HCT116 (cell line): ENCODE results near the gene SHISA8. TPM values are rescaled to one million over a fixed set of nuclear protein-coding genes. Genes with fewer than 3 reads are reported as not detected.

Experiments
- ATAC-seq: fragments of 200-7000 bp; cut with Tn5 transposase; 2 replicates; pipeline ENCODE4 v1.9.1; 2020; ENCODE audit warnings: mild to moderate bottlenecking, moderate library complexity
- BruUV-seq: library from RNA; stranded (reverse); fragments of 400-500 nt; replicated peaks from 2 replicates; lab custom pipeline; 2021; lab: Mats Ljungman, UMichigan
- CTCF ChIA-PET: fragments of 300-600 bp; sonication (Branson Sonifier 250); formaldehyde crosslinking; loops from one replicate; lab custom pipeline; 2021; ENCODE audit warnings: antibody characterized with exemption; lab: Charles Lee
- POLR2A ChIA-PET: fragments of 300-600, 350-600 bp; sonication (Branson Sonifier 250); formaldehyde crosslinking; loops from one replicate; lab custom pipeline; 2021; ENCODE audit warnings: antibody characterized with exemption; lab: Charles Lee
- RAD21 ChIA-PET, 2 experiments: fragments of 300-600 bp; sonication (Branson Sonifier 250); formaldehyde crosslinking; loops; one replicate each; lab custom pipeline; 2023; ENCODE audit warnings: low total read pairs in 2 of 2; ENCODE audit not compliant: uncharacterized antibody in 2 of 2, unreplicated experiment in 2 of 2, low non-redundant PET in 1 of 2; lab: Charles Lee
- DNase-seq: peaks from one replicate; pipeline ENCODE4 v3.0.0-alpha.2; 2010; ENCODE audit warnings: low read depth, low spot score
- H2AFZ ChIP-seq: fragments of 200-600 bp; shearing (Covaris generic), sonication (generic); 2 replicates; pipeline ENCODE4 v1.6.1; 2017; ENCODE audit warnings: low read depth, mixed run types, mixed read lengths, antibody characterized with exemption, low read length; ENCODE audit not compliant: poor library complexity, severe bottlenecking
- H3K27ac ChIP-seq: 2 replicates; pipeline ENCODE4 v1.5.1; 2012; ENCODE audit warnings: low read depth, low read length
- H3K27me3 ChIP-seq: fragments of 200-600 bp; sonication (generic); 2 replicates; pipeline ENCODE4 v1.6.1; 2016; ENCODE audit warnings: mixed run types, low read length, mixed read lengths; ENCODE audit not compliant: insufficient read depth
- H3K36me3 ChIP-seq, 2 experiments: fragments of 200-500 bp in 1 of 2; fragments of 200-600 bp in 1 of 2; sonication (Bioruptor generic) in 1 of 2; sonication (generic) in 1 of 2; 2 replicates each; pipeline versions ENCODE4 v1.5.1 to v1.6.1; 2014 to 2016; ENCODE audit warnings: low read length in 2 of 2, inconsistent platforms in 1 of 2, mixed read lengths in 1 of 2, mixed run types in 1 of 2; ENCODE audit not compliant: insufficient read depth in 2 of 2, control insufficient read depth in 1 of 2
- H3K4me1 ChIP-seq, 2 experiments: fragments of 200-600 bp in 1 of 2; sonication (generic) in 1 of 2; 2 replicates each; pipeline versions ENCODE4 v1.5.1 to v1.6.1; 2012 to 2017; ENCODE audit warnings: low read length in 2 of 2, inconsistent platforms in 1 of 2, mild to moderate bottlenecking in 1 of 2, mixed read lengths in 1 of 2, mixed run types in 1 of 2, moderate library complexity in 1 of 2; ENCODE audit not compliant: insufficient read depth in 2 of 2, control insufficient read depth in 1 of 2
- H3K4me2 ChIP-seq: fragments of 200-600 bp; sonication (generic); 2 replicates; pipeline ENCODE4 v1.6.1; 2017; ENCODE audit warnings: mixed run types, low read length, mixed read lengths
- H3K4me3 ChIP-seq, 2 experiments: fragments of 200-600 bp in 1 of 2; sonication (generic) in 1 of 2; replicated peaks in 1 of 2; 2 replicates each; pipeline ENCODE4 v1.5.1; 2011 to 2016; ENCODE audit warnings: low read length in 2 of 2, control low read depth in 1 of 2, low read depth in 1 of 2, mild to moderate bottlenecking in 1 of 2, mixed read lengths in 1 of 2, mixed run types in 1 of 2
- H3K79me2 ChIP-seq: fragments of 200-600 bp; sonication (generic); 2 replicates; pipeline ENCODE4 v1.6.1; 2017; ENCODE audit warnings: mild to moderate bottlenecking, mixed run types, low read length, moderate library complexity, mixed read lengths; ENCODE audit not compliant: insufficient read depth
- H3K9ac ChIP-seq: fragments of 200-600 bp; sonication (generic); 2 replicates; pipeline ENCODE4 v1.6.1; 2016; ENCODE audit warnings: low read length, mixed read lengths
- H3K9me2 ChIP-seq: fragments of 200-600 bp; sonication (generic), shearing (Covaris generic); 2 replicates; pipeline ENCODE4 v1.6.1; 2017; ENCODE audit warnings: mixed run types, mild to moderate bottlenecking, moderate library complexity; ENCODE audit not compliant: insufficient read depth
- H3K9me3 ChIP-seq, 2 experiments: fragments of 200-500 bp in 1 of 2; fragments of 200-600 bp in 1 of 2; sonication (Bioruptor generic) in 1 of 2; sonication (generic) in 1 of 2; 2 replicates each; pipeline ENCODE4 v1.6.1; 2014 to 2017; ENCODE audit warnings: low read length in 2 of 2, mixed read lengths in 2 of 2, inconsistent platforms in 1 of 2, low read depth in 1 of 2, mild to moderate bottlenecking in 1 of 2, mixed run types in 1 of 2, moderate library complexity in 1 of 2; ENCODE audit not compliant: control insufficient read depth in 1 of 2, insufficient read depth in 1 of 2
- H4K20me1 ChIP-seq: fragments of 200-600 bp; sonication (generic), shearing (Covaris generic); 2 replicates; pipeline ENCODE4 v1.6.1; 2017; ENCODE audit warnings: mixed run types, mild to moderate bottlenecking, moderate library complexity; ENCODE audit not compliant: insufficient read depth
- ATF3 ChIP-seq: IDR thresholded peaks from 2 replicates; pipeline ENCODE4 v1.6.1; 2012
- CBX3 ChIP-seq: IDR thresholded peaks from 2 replicates; pipeline ENCODE4 v1.6.1; 2012; ENCODE audit warnings: low read depth
- CEBPB ChIP-seq: IDR thresholded peaks from 2 replicates; pipeline ENCODE4 v1.6.1; 2012; ENCODE audit warnings: low read depth
- CTCF ChIP-seq, 3 experiments: fragments of 200-600 bp in 1 of 3; sonication (generic) in 1 of 3; IDR thresholded peaks in 2 of 3; conservative IDR thresholded peaks in 1 of 3; 2 replicates each; pipeline ENCODE4 v1.5.1; 2012 to 2017; ENCODE audit warnings: low read depth in 2 of 3, low read length in 2 of 3, antibody characterized with exemption in 1 of 3, borderline replicate concordance in 1 of 3, control low read depth in 1 of 3, mild to moderate bottlenecking in 1 of 3, mixed read lengths in 1 of 3, mixed run types in 1 of 3, moderate library complexity in 1 of 3; ENCODE audit not compliant: insufficient read depth in 1 of 3
- EGR1 ChIP-seq: IDR thresholded peaks from 2 replicates; pipeline ENCODE4 v1.6.1; 2012; ENCODE audit warnings: low read depth
- ELF1 ChIP-seq: IDR thresholded peaks from 2 replicates; pipeline ENCODE4 v1.6.1; 2012; ENCODE audit warnings: low read depth, borderline replicate concordance
- FOSL1 ChIP-seq: IDR thresholded peaks from 2 replicates; pipeline ENCODE4 v1.6.1; 2012; ENCODE audit warnings: low read depth
- JUND ChIP-seq: IDR thresholded peaks from 2 replicates; pipeline ENCODE4 v1.6.1; 2012
- POLR2A ChIP-seq: IDR thresholded peaks from 2 replicates; pipeline ENCODE4 v1.7.0; 2011; ENCODE audit warnings: borderline replicate concordance; ENCODE audit not compliant: insufficient read depth, insufficient read length; ENCODE audit errors: extremely low read depth
- POLR2AphosphoS5 ChIP-seq: IDR thresholded peaks from 2 replicates; pipeline ENCODE4 v1.6.1; 2011; ENCODE audit warnings: mild to moderate bottlenecking, low read depth, low read length, moderate library complexity
- RAD21 ChIP-seq: IDR thresholded peaks from 2 replicates; pipeline ENCODE4 v1.6.1; 2012; ENCODE audit warnings: low read depth, mild to moderate bottlenecking
- REST ChIP-seq: IDR thresholded peaks from 2 replicates; pipeline ENCODE4 v1.6.1; 2012; ENCODE audit warnings: low read depth
- SP1 ChIP-seq: IDR thresholded peaks from 2 replicates; pipeline ENCODE4 v1.6.1; 2012; ENCODE audit warnings: low read depth
- SRF ChIP-seq: IDR thresholded peaks from 2 replicates; pipeline ENCODE4 v1.6.1; 2012; ENCODE audit warnings: low read depth
- TCF7L2 ChIP-seq: IDR thresholded peaks from 2 replicates; pipeline ENCODE4 v1.7.0; 2011; ENCODE audit warnings: borderline replicate concordance, inconsistent platforms; ENCODE audit not compliant: insufficient read depth, insufficient read length; ENCODE audit errors: extremely low read depth
- YY1 ChIP-seq: IDR thresholded peaks from 2 replicates; pipeline ENCODE4 v1.6.1; 2011; ENCODE audit warnings: low read length, low read depth, moderate library complexity, mild to moderate bottlenecking; ENCODE audit not compliant: insufficient replicate concordance; ENCODE audit errors: extremely low read depth
- ZBTB33 ChIP-seq: IDR thresholded peaks from 2 replicates; pipeline ENCODE4 v1.6.1; 2011; ENCODE audit warnings: mild to moderate bottlenecking, low read length, moderate library complexity; ENCODE audit not compliant: insufficient replicate concordance; ENCODE audit errors: extremely low read depth
- intact Hi-C: fragments of 100-400 bp; cut with micrococcal nuclease; formaldehyde crosslinking; loops from 2 replicates; pipeline ENCODE4 v1.10.0; 2022
- total RNA-seq: library from RNA; stranded (reverse); gene quantifications from one replicate; pipeline ENCODE4 v1.2.1, GENCODE V29; 2021; ENCODE audit not compliant: unreplicated experiment

Gene SHISA8
- total RNA-seq, 1 experiment from 2014 or later = 13.9 TPM

GRCh38 chr22:41963453-41964111 lies 48.7 kb upstream of the SHISA8 start:
- Histone ChIP-seq H2AFZ (no peak overlapping the region), H3K4me1 (peaks cover 0 to 10% of the 10 kb centered on the region in 2 experiments; a peak in 1 of 4 replicates)
- intact Hi-C loops = no loop called here
- TF ChIP-seq REST = no peak
- TF ChIP-seq JUND = no peak
- TF ChIP-seq RAD21 = no peak
- no peak for TF ChIP-seq FOSL1
- no peak for TF ChIP-seq SRF
- TF ChIP-seq TCF7L2 = no peak
- no peak for TF ChIP-seq EGR1
- no peak for TF ChIP-seq SP1
- no peak for TF ChIP-seq ATF3
- no peak for TF ChIP-seq ZBTB33
- TF ChIP-seq YY1 = no peak
- no peak for TF ChIP-seq CTCF (IDR thresholded peaks at IDR 0.05 in 2 of 3, conservative IDR thresholded peaks at IDR 0.05 in 1 of 3; ENCODE audit: borderline replicate concordance in 1 of 3, insufficient read depth in 1 of 3, low read depth in 2 of 3, low read length in 2 of 3)
- no peak for TF ChIP-seq CEBPB
- TF ChIP-seq POLR2A = no peak
- no peak for TF ChIP-seq CBX3
- TF ChIP-seq ELF1 = no peak
- TF ChIP-seq POLR2AphosphoS5 = no peak
- TF ChIP-seq, all 23 proteins: peak for 0
- Histone ChIP-seq H4K20me1 (no peaks in the 10 kb centered on the region), H3K79me2 (no peaks in the 10 kb centered on the region), H3K27ac (no peak overlapping the region), H3K9ac (no peak overlapping the region), H3K4me2 (no peak overlapping the region), H3K9me2 (no peaks in the 10 kb centered on the region), H3K27me3 (no peaks in the 10 kb centered on the region), H3K4me3 (no peak overlapping the region), H3K36me3 (no peaks in the 10 kb centered on the region), H3K9me3 (no peaks in the 10 kb centered on the region; a peak in 1 of 4 replicates)
- ChIA-PET RAD21 (no interaction called here), CTCF (no interaction called here), POLR2A (no interaction called here)
- no TSS peak for BruUV-seq
- ATAC-seq = no peak
- DNase-seq = no peak
